Activated CD8-positive, alpha-beta memory T cell treated with anti-CD3 and anti-CD28 coated beads, Interleukin-2, amount 50 U/mL, for 1 hour (primary cell): Measurements from ENCODE around the gene NPC1.
"Not testable (repeated sequence)": the region's sequence is repeated elsewhere in the genome, so short reads cannot be mapped to it uniquely, and the experiment has no call there.

Experiments used
- DNase-seq: peaks from one replicate; pipeline ENCODE4 v3.0.0-alpha.2; 2020; ENCODE audit errors: extremely low read depth

The NPC1 gene

GRCh38 chr18:23575309-23575651, 11.0 kb downstream of the NPC1 start:
- no peak for DNase-seq

- no peak for DNase-seq
Observed at GRCh38 chr18:23574611-23575308, 11.5 kb downstream of the NPC1 start.

GRCh38 chr18:23573626-23574431, 12.5 kb downstream of the NPC1 start:
- DNase-seq: no peak

- no peak for DNase-seq
Observed at GRCh38 chr18:23573020-23573419, 13.3 kb downstream of the NPC1 start.

GRCh38 chr18:23572570-23572969, 13.7 kb downstream of the NPC1 start:
- no peak for DNase-seq

- DNase-seq: no peak
Observed at GRCh38 chr18:23572012-23572411, 14.3 kb downstream of the NPC1 start.

- no peak for DNase-seq
Observed at GRCh38 chr18:23570912-23571504, 15.3 kb downstream of the NPC1 start.

- no peak for DNase-seq
Observed at GRCh38 chr18:23569299-23570063, 16.8 kb downstream of the NPC1 start.

GRCh38 chr18:23568281-23569138, 17.8 kb downstream of the NPC1 start:
- DNase-seq: no peak

- DNase-seq: no peak
Observed at GRCh38 chr18:23567671-23568070, 18.6 kb downstream of the NPC1 start.

- no peak for DNase-seq
Observed at GRCh38 chr18:23565916-23566547, 20.3 kb downstream of the NPC1 start.

GRCh38 chr18:23563377-23564043, 22.8 kb downstream of the NPC1 start:
- no peak for DNase-seq

GRCh38 chr18:23560186-23560585, 26.1 kb downstream of the NPC1 start:
- DNase-seq: no peak

- DNase-seq: not testable (repeated sequence)
Observed at GRCh38 chr18:23557511-23557910, 28.8 kb downstream of the NPC1 start.

GRCh38 chr18:23556145-23556780, 30.0 kb downstream of the NPC1 start:
- no peak for DNase-seq

GRCh38 chr18:23553887-23554286, 32.4 kb downstream of the NPC1 start:
- DNase-seq: no peak

GRCh38 chr18:23552505-23552904, 33.8 kb downstream of the NPC1 start:
- DNase-seq: no peak

GRCh38 chr18:23551978-23552377, 34.3 kb downstream of the NPC1 start:
- DNase-seq: no peak

- DNase-seq: no peak
Observed at GRCh38 chr18:23550898-23551297, 35.4 kb downstream of the NPC1 start.

GRCh38 chr18:23548719-23549118, 37.6 kb downstream of the NPC1 start:
- no peak for DNase-seq
